HepG2 (cell line): ENCODE results near the gene OGFOD3. TPM values are rescaled to one million over a fixed set of nuclear protein-coding genes. Genes with fewer than 3 reads are reported as not detected.

Experiments used
- ATAC-seq: fragments of 200-7000 bp; cut with Tn5 transposase; 3 replicates; pipeline ENCODE4 v1.9.1; 2020; ENCODE audit warnings: mild to moderate bottlenecking, moderate library complexity
- BruUV-seq: library from RNA; stranded (reverse); fragments of 400-500 nt; replicated peaks from 2 replicates; lab custom pipeline; 2021; lab: Mats Ljungman, UMichigan
- CTCF ChIA-PET: fragments of 300-600 bp; formaldehyde crosslinking; extraction: SDS; loops from one replicate; lab custom pipeline; 2021; ENCODE audit warnings: low total read pairs, inconsistent platforms, low intra/inter-chr PET ratio; lab: Yijun Ruan, JAX
- POLR2A ChIA-PET: fragments of 350-600 bp; sonication (Branson Sonifier 250); formaldehyde crosslinking; loops from one replicate; lab custom pipeline; 2020; ENCODE audit warnings: antibody characterized with exemption, inconsistent platforms; lab: Yijun Ruan, JAX
- DNase-seq: peaks from one replicate; pipeline ENCODE4 v3.0.0-alpha.2; 2015; ENCODE audit warnings: low spot score
- FAIRE-seq: peaks from 3 replicates; lab custom pipeline; 2011; peaks lifted over from hg19 to GRCh38; lab: Jason Lieb, UNC
- H2AFZ ChIP-seq: one replicate; pipeline ENCODE4 v1.6.1; 2011; ENCODE audit warnings: low read length, inconsistent platforms
- H3K27ac ChIP-seq: fragments of 300-600 bp; 3 replicates; pipeline ENCODE4 v1.8.0; 2011; ENCODE audit warnings: mixed run types, mild to moderate bottlenecking, mixed read lengths, low read length, inconsistent platforms; ENCODE audit not compliant: insufficient read depth; ENCODE audit errors: extremely low read length
- H3K27me3 ChIP-seq, 2 experiments: fragments of 200-600 bp in 1 of 2; 2 replicates in 1 of 2; 3 replicates in 1 of 2; pipeline versions ENCODE4 v1.6.0 to v1.8.0; 2011; ENCODE audit warnings: low read length in 2 of 2, mild to moderate bottlenecking in 2 of 2, moderate library complexity in 2 of 2, inconsistent platforms in 1 of 2; ENCODE audit not compliant: insufficient read depth in 2 of 2, control insufficient read depth in 1 of 2
- H3K36me3 ChIP-seq, 2 experiments: fragments of 200-600 bp in 1 of 2; replicated peaks in 1 of 2; 2 replicates in 1 of 2; 3 replicates in 1 of 2; pipeline versions ENCODE4 v1.5.1 to v1.8.0; 2011; ENCODE audit warnings: low read length in 2 of 2, inconsistent platforms in 1 of 2; ENCODE audit not compliant: insufficient read depth in 2 of 2, control insufficient read depth in 1 of 2
- H3K4me1 ChIP-seq: 2 replicates; pipeline ENCODE4 v1.5.1; 2012; ENCODE audit warnings: low read length, inconsistent platforms; ENCODE audit not compliant: insufficient read depth
- H3K4me2 ChIP-seq: 2 replicates; pipeline ENCODE4 v1.6.0; 2011; ENCODE audit warnings: low read depth, low read length, inconsistent platforms
- H3K4me3 ChIP-seq, 3 experiments: fragments of 200-600 bp in 1 of 3; sonication (generic), shearing (Covaris generic) in 1 of 3; replicated peaks in 1 of 3; 2 replicates each; pipeline ENCODE4 v1.5.1; 2011 to 2016; ENCODE audit warnings: low read length in 3 of 3, inconsistent platforms in 2 of 3, low read depth in 2 of 3, mild to moderate bottlenecking in 2 of 3, control low read depth in 1 of 3, mixed read lengths in 1 of 3; ENCODE audit not compliant: insufficient read depth in 1 of 3
- H3K79me2 ChIP-seq: one replicate; pipeline ENCODE4 v1.6.1; 2011; ENCODE audit warnings: low read length, inconsistent platforms; ENCODE audit not compliant: insufficient read depth
- H3K9ac ChIP-seq: 2 replicates; pipeline ENCODE4 v1.6.0; 2011; ENCODE audit warnings: mild to moderate bottlenecking, low read depth, low read length, inconsistent platforms; ENCODE audit not compliant: insufficient read depth
- H3K9me3 ChIP-seq: 2 replicates; pipeline ENCODE4 v1.5.1; 2012; ENCODE audit warnings: mild to moderate bottlenecking, low read length
- H4K20me1 ChIP-seq: 2 replicates; pipeline ENCODE4 v1.6.0; 2011; ENCODE audit warnings: inconsistent platforms, mild to moderate bottlenecking, low read length, moderate library complexity; ENCODE audit not compliant: insufficient read depth
- AGO2 ChIP-seq: fragments of 200-400 bp; formaldehyde crosslinking; optimal IDR thresholded peaks from 2 replicates; pipeline ENCODE3; 2017; ENCODE audit warnings: mild to moderate bottlenecking, low read depth, low read length, moderate library complexity
- DNMT3B ChIP-seq: conservative IDR thresholded peaks from 2 replicates; pipeline ENCODE4 v1.6.1; 2016; ENCODE audit warnings: missing biosample characterization, control low read depth
- GFI1 ChIP-seq: sonication (generic); formaldehyde crosslinking; IDR thresholded peaks from 2 replicates; pipeline ENCODE4 v1.5.0; 2020; ENCODE audit warnings: missing genetic modification reagents, mild to moderate bottlenecking, borderline replicate concordance
- HNRNPH1 ChIP-seq: fragments of 200-400 bp; formaldehyde crosslinking; optimal IDR thresholded peaks from 2 replicates; pipeline ENCODE3; 2017; ENCODE audit warnings: mild to moderate bottlenecking, low read depth, low read length
- ZBTB21 ChIP-seq: sonication (generic); formaldehyde crosslinking; IDR thresholded peaks from 2 replicates; pipeline ENCODE4 v1.4.0; 2020; ENCODE audit warnings: missing genetic modification reagents
- ZEB1 ChIP-seq: IDR thresholded peaks from 2 replicates; pipeline ENCODE4 v1.6.1; 2012; ENCODE audit warnings: mild to moderate bottlenecking, low read depth, inconsistent platforms; ENCODE audit not compliant: insufficient replicate concordance
- ZNF276 ChIP-seq: sonication (generic); formaldehyde crosslinking; IDR thresholded peaks from 2 replicates; pipeline ENCODE4 v1.4.0; 2020; ENCODE audit warnings: mild to moderate bottlenecking, low read depth, missing genetic modification reagents
- WGBS: methylation state at CpG from one replicate; pipeline ENCODE4 v1.1.6; 2017; ENCODE audit warnings: low lambda C conversion rate; 5-methylcytosine and 5-hydroxymethylcytosine counted together
- in situ Hi-C: cut with HindIII; loops from 2 replicates; pipeline ENCODE4 v1.10.0; 2017; ENCODE audit warnings: low pct_unique_long_range_greater_than_20kb; ENCODE audit not compliant: extremely low pct_ligation_motif_present
- intact Hi-C: fragments of 100-400 bp; cut with micrococcal nuclease; formaldehyde crosslinking; loops from one replicate; pipeline ENCODE4 v1.10.0; 2022; ENCODE audit not compliant: unreplicated experiment
- polyA plus RNA-seq, 8 experiments: library from polyadenylated mRNA; depleted of rRNA in 3 of 8; stranded (reverse) in 7 of 8; unstranded in 1 of 8; fragments of >200 nt; fragmentation: Illumina TruSeq in 4 of 8; extraction: Trizol in 4 of 8; gene quantifications; 2 replicates each; pipeline versions ENCODE4 v1.2.1 to v1.2.3, GENCODE V29; 2011 to 2016; ENCODE audit warnings: low read depth in 4 of 8, missing spikeins in 1 of 8, mixed read lengths in 1 of 8; ENCODE audit not compliant: insufficient read depth in 1 of 8
- total RNA-seq, 5 experiments: library from RNA; depleted of rRNA; stranded (reverse); fragments of >200 nt; fragmentation: Illumina TruSeq; extraction: Trizol; gene quantifications; 2 replicates each; pipeline ENCODE4 v1.2.3, GENCODE V29; 2016; ENCODE audit warnings: low read depth in 1 of 5

Gene OGFOD3
- total and polyA plus RNA-seq, 2 of the 13 experiments (the other 11 are each of a cell fraction or from before 2014, with no cell fraction given) = 40.0 to 42.1 TPM

GRCh38 chr17:82444941-82445521 is 26.6 kb upstream of the OGFOD3 start:
- FAIRE-seq = no peak
- Histone ChIP-seq H3K9me3 (no peaks in the 10 kb centered on the region), H3K4me2 (no peak overlapping the region), H3K27me3 (no peaks in the 10 kb centered on the region), H3K79me2 (peaks cover 8% of the 10 kb centered on the region), H3K27ac (no peak overlapping the region), H4K20me1 (no peaks in the 10 kb centered on the region), H3K36me3 (peaks cover 6 to 9% of the 10 kb centered on the region in 2 experiments; a peak in 4 of 5 replicates), H3K4me1 (peaks cover 12% of the 10 kb centered on the region), H3K4me3 (no peak overlapping the region), H3K9ac (no peak overlapping the region), H2AFZ (no peak overlapping the region)
- no peak for ATAC-seq
- BruUV-seq = no TSS peak
- CTCF ChIA-PET = no interaction called here
- intact Hi-C loops (no loop called here), in situ Hi-C loops (no loop called here)
- POLR2A ChIA-PET = no interaction called here
- no peak for DNase-seq
- TF ChIP-seq DNMT3B (CRISPR knock-in tag) = no peak
- TF ChIP-seq GFI1 (CRISPR knock-in tag) = no peak
- TF ChIP-seq ZBTB21 (CRISPR knock-in tag) = no peak
- no peak for TF ChIP-seq ZNF276 (CRISPR knock-in tag)
- TF ChIP-seq HNRNPH1 = no peak
- TF ChIP-seq ZEB1 = no peak
- TF ChIP-seq AGO2 = peak; percentile 57
- WGBS = 84% methylated on average over 9 of the region's 19 CpGs
